CD4-positive, alpha-beta T cell treated with Interleukin-1 beta for 1 hour (primary cell): Measurements from ENCODE around the gene FNDC3B.

Source experiments
- DNase-seq, 2 donors: peaks; one replicate each; pipeline ENCODE4 v3.0.0-alpha.2; 2020 to 2022

FNDC3B gene

DNA sequence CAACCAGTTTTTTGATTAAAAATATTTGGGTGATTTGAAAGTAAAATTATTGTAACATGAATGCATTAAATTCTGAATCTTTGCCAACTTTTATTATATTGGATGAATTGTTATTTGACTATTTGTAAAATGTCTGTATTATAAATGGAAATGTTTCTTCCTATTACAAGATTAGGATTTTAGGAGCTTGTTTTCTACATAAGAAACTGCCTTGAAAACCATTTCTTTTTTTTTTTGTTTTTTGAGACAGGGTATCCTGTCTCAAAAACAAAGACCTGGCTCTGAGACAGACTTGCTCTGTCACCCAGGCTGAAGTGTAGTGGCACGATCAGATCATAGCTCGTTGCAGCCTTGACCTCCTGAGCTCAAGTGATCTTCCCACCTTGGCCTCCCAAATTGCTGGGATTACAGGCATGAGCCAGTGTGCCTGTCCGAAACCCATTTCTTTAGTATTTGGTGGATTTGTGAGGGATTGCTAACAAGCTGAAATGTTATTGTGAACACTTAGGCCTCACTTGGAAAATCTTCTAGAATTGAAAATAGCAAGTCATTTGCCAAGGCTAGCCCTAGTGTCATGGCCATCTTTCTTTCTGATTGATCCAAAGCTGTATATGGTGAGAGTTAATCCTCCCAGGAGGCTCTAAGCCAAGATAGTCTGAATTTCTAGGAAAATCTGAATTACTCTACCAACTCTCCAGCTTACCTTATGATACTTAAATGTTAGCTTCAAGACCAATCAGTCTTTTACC lies 100.3 kb downstream of the FNDC3B start:
- DNase-seq, result no peak

DNA sequence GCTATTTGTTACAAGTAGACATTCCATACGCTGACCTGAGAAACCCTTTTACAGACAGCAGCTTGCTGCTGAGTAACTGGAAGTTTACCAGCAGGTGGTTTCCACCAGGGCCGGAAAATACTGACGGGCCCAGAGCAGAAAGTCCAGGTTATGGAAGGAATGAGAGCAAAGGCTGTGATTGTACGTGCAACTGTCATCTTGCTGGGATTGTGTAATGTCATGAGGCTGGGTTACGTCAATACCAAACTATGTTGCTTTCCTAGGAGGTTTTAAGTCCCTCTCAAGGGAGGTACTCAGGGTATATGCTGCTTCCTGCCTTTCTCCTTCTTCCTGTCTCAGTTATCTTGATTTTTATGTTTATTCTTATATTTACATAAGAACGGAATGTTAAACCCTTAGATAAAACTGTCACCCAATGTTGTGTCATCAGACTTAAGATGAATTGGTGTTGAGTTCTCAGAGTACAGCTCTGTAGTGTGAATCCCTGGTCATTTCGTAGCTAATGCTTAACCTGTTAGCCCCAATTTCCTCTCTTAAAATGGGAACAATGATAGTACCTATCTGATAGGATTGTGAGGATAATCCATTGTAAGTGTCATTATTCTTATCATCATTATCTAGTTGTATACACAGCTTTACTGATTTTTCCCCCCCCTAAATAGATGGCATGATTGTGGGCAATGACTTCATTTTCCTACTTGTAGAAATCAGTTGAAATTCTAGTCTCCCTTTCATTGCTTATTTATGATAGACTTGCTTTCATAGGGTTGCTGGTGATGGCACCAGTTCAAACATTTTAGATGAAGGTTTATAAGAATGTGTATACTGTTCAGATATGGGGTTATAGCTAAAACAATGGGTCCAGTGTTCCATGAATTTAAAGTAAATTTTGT lies 101.4 kb downstream of the FNDC3B start:
- peak in 1 of 2 donors; percentile 65 for DNase-seq

DNA sequence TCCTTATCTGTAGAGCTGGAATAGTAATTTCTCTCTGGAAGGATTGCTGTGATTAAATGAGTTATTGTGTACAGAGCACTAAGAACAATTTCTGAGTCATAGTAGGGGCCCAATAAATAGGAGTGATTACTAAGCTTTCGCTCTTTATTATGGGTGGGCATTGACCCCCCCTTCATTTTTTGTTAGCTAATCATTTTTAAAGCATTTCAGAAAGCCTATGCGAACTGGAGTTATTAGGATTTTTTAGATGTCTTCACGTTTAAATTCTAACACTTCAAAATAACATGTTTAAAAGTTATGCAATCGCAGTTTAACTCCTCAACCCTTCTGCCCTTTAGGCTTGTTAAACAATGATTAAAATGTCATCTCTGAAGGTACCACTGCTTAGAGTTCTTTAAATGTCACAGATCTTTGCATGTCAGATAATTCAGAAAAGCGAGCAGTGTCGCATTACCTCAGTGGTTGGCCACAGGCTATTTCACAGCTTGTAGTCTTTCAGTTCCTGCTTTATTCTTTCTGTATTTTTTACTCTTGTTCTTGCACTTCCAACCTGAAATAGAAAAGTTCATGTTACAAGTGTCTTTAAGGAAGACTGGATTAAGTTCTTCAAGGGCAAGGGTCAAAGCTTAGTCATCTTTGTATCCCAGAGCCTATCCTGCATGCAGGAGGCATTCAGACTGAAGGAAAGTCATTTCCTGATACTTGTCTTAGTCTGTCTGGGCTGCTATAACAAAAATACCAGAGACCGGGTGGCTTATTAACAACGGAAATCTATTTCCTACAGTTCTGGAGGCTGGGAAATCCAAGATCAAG lies 102.9 kb downstream of the FNDC3B start:
- DNase-seq, result no peak

DNA sequence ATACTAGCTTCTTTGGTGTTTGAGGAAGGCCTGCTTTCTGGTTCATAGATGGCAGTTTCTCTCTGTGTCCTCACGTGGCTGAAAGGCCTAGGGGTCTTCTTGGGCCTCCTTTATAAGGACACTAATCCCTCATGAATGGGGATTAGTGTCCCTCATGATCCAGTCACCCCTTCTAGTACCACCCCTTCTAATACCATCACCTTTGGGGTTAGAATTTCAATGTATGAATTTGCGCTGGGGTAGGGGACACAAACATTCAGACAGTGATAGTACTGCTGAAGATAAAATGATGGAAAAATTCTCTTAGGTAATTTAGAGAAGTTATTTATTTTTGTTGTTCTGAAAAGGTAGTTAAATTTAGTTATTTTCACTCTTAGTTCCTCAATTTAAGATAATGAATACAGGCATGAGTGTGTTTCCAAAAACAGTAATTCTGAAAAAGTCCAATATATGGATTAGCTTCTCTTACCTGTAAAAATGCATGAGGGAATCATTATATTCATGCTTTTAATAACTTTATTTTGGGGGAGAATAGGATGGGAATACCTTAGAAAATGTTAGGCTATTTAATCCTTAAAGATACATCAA lies 103.6 kb downstream of the FNDC3B start:
- DNase-seq, result no peak

DNA sequence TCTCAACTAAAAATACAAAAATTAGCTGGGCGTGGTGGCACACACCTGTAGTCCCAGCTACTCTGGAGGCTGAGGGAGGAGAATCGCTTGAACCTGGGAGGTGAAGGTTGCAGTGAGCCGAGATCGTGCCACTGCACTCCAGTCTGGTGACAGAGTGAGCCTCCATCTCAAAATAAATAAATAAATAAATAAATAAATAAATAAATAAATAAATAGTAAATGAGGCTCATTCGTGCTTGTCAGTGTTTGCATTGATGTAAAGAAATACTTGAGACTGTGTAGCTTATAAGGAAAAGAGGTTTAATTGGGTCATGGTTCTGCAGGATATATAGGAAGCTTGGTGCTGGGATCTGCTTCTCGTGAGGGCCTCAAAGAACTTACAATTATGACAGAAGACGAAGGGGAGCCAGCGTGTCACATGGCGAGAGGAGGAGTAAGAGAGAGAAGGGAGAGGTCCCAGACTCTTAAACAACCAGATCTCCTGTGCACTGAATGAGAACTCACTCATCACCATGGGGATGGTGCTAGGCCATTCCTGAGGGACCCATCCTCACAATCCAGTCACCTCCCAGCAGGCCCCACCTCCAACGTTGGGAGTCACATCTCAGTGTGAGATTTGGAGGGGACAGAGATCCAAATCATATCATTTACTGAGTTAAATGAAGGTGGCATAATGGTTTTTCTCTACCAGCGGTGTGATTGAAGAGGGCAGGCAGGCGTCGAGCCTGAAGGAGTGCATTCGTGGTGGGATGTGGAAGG lies 104.5 kb downstream of the FNDC3B start:
- DNase-seq, result no peak

DNA sequence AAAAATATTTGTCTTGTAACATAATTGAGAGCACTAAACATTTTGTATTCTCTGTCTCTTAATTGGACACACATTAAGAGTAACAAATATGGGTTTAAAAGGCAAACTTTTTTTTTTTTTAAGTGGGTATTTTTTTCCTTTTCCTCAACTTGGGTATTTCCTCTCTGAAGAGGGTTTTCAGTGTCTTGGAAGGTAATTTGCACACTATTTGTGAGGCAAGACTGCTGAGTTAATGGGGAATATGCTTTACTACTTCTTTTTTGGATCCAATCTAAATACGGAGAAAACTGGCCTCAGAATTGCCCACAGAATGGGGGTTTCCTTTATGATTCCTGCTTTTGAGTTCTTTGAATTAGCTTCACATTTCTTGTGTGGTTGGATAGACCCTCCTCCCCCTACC lies 105.2 kb downstream of the FNDC3B start:
- DNase-seq, result no peak

DNA sequence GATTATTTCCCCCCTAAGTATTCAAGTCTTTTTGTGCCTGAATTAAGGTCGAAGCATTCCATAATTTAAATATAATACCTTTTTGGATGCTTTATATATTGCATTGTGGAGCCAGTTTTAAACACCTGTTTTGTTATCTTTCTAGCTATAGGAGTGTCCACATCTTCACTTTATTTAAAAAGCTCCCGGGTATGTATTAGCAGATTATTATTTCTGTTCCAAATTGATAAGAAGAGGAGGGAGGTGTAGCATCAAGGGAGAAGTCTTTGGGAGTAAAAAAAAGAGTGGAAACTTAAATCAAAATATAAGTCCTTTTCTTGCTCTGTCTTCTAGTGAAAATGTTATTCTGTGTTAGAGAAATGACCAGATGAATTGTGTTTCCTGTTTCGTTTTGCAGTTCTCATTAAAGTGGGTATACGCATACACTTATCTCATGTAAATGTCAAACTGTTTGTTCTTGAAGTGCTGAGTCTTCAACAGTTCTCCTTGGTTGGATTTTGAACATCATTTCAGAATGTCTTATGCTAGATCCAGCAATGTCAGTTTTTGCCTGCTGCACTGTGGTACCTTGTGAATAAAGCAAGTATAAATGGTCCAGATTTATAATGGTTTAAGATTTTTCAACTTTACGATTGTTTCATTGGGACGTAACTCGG lies 105.8 kb downstream of the FNDC3B start:
- DNase-seq, result no peak

DNA sequence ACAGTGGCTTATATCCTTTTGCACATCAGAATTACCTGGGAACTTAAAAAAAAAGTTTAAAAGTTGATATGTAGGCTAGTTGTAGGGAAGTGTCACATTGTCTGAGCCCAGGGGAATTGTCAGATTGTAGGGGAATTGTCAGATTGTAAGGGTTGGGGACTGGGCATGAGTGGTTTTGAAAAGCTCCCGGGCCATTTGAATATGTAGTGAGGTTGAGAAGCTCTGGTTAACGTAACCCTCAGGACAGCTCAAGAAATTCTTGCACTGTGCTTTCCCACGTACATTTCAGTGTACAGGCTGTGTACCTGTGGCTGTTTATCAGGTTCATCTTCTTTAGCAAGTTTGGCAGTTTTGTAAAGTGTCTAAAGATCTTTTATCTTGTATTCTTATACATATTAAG lies 107.0 kb downstream of the FNDC3B start:
- DNase-seq, result no peak

DNA sequence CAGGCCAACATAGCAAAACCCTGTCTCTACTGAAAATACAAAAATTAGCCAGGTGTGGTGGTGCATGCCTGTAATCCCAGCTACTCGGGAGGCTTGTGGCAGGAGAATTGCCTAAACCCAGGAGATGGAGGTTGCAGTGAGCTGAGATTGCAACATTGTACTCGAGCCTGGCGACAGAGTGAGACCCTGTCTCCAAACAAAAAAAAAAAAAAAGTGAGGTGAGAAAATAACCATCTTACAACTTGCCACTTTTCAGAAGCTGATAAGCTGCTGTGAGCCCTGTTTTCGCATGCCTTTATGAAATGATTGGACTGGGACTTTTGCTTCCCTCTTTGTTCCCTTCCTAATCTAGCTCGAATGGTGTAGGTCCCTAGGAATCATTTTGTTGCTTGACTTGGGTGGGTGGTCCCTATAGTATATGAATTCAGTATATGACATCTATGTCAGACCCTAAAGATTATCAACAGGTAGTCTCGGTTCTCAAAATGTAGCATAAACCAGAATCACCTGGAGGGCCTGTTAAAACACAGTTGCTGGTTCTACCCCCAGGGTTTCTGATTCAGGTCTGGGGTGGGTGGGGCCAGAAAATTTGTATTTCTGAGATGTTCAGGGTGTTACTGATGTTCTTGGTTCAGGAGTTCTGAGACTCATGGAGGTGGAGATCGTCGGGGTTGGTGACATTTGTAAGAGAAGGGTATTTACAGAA lies 107.9 kb downstream of the FNDC3B start:
- no peak for DNase-seq

DNA sequence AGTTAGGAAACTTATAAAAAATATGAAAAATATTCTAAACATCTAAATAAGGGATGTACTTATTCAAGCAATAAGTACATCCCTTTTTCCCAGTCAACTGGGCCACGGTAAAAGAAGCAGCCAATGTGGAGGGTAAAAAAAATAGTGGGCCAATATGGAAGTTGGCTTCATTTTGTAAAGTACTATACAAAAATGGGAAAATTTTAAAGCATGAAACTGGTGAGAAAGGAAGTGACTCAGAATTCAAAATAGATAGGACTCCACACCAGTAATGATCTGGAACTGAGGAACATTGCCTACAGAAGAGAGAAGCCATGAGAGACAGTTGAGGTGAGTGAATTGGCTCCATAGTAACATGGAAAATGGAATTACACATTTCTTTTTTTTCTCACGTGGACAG lies 108.9 kb downstream of the FNDC3B start:
- DNase-seq, result no peak

DNA sequence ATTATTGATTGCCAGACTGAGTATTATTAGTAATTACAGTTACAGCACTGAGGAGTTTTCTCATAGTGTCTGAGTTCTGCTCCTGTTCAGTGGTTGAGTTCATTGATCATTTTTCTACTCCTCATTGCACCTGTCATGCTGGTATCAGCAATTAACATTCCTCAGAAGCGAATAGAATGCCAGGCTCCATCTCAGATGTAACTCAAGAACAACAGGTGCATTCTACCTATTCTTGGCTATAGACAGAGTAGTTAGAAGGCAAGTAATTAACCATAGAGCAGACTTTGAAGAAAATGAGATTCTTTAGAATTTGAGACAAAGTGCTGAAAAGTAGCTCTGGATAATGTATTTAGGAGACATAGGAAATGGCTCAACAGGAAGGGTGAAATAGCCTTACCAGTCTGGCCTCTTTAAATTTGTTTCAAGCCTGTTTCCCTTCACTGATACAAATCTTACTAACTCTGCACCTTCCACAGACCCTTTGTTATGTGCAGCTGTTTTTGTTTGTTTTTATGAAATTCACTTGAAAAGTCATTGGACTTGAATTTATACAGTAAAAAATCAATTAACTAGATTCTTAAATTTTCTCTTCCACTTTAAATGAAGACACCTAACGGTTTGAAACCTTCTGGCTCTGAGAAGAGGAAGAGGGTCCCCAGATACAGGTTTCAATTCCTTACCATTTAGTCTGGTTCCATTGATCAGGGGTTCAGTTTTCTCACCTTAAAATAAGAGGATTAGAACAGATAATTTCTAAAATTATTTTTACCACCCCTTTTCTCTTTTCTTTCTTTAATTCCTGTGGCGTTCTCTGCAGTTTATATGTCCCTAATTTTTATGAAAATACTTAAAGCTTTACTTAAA lies 109.6 kb downstream of the FNDC3B start:
- no peak for DNase-seq

DNA sequence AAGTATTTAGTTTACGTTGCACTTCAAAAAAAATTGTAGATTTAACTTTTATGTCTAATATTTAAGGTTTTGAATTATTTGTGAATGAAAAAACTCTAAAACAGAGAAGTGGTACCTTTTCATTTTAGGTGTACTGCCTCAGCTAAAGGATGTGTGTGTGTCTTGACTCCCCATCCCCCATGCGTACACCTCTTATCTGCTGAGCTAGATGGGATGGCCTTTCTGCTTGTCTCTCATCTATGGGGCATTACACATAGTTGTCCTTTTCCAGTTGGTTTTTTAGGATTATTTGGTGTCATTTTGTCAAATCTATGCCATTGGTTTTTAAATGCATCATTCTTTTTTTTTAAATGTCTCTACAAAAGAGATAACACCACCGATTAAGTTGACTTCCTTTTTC lies 110.9 kb downstream of the FNDC3B start:
- DNase-seq, result no peak

DNA sequence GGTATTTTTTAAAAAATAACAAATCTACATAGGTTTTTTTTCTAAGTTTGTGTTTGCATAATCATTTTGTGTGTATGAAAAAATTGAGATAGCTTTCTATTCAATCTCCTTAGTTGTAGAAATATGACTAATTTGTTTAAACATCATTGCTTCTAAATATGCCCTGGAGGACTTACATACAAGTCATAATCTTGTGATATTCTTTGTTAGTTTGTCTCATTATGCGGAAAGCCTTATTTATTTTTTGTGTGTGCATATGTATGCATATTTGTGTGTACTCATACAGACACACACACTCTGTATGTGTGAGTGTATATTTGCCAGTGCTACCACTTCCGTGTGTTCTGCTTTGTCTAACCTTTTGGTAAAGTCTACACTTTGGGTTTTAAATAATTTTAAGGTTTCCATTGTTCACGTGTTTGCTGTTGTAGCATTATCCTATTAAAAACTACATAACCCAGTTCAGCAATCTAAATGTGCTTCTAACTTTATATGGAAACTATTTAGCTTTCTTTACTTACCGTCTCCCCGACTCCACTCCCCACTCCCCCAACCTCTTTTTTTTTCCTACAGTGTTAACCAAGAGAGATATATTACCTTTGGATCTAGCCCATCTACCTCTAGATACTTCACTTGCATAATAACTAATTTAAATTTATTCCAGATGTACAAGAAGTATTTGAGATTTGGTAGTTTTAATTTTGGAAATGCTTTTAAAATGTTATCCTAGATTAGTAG lies 111.7 kb downstream of the FNDC3B start:
- no peak for DNase-seq

DNA sequence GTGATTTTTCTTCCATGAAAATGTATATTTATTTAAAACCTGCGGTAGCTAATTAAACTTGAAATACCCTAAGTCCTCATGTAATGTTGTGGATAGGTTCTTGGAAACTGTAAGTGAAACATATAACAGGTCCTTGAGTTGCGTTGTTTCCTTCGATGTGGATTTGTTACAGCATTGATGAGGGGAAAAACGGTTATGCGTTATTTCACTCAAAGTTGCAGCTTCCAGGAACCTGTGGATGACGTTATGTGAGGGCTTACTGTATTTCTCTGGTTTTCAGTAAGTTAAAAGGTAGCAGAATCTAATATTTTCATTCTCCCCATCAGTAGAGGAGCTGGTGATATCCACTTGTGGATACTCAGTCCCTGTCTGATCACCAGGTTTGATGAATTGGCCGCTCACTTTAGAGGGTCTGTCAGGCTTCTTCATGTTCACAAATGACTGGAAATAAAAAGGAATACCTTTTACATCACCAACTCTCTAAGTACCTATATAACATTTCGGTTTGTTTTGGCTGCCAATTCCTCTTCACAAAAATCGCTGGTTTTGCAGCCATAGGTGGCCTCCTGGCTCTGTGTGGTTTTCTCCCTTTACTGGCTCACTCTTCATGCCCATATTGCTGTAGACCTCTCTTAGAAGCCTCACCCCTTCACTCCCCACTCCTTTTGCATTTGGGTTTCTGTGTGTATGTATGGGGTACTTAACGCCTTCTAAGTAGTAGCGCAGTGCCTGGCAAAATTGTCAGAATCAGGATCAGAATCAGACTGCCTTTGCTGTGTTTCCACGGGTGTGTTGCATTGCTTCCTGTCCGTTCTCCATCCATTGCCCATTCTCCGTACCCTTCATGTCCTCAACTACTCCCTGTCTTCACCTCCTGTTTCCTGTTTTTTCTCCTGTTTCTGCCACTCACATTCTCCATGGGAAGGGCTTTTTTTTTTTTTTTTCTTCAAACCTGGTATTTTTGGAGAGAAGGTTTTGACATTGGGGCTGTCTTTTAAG lies 112.6 kb downstream of the FNDC3B start:
- no peak for DNase-seq

DNA sequence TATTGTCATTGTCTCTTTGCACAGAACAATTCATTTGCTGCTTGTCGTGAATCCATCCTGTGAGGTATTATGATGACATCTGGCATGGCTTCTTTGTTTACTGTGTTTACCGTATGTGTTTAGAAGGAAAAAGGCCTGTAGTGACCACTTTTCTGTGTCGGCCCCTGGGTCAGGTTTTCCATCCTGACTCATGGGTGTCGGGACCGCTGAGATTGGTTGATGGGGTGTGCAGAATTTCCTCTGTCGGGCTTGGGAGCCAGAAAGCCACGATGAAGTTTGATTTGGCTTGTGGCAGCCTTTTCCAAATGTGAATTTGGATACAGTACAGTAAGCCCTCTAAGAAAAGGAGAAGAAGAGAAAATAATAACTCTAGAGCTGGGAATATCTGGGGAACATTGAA lies 113.5 kb downstream of the FNDC3B start:
- DNase-seq, result no peak

DNA sequence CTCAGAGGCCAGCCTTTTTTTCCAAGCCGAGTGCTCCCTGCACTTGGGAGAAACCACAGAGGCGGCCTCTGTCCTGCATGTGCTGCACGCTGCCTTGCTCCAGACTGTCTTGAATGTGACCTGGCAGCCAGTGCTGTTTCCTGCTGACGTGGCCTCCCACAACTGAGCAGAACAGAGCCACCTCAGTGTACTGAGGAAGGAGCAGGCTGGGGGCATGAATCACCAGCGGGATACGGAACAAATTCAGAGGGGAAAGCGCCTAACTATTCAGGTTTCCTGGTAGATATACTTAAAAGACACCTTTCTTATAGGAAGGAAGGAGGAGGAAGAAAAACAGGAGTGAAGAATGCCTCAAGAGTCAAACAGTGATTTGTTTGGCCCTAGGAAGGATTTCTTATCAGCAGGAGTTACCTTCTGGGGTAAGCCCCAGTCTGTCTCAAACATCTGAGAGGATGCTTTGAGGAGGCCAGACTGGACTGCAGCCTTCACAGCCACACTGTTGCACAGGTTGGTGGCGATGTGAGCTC lies 114.0 kb downstream of the FNDC3B start:
- DNase-seq, result peak; percentile 29 to 61
